ENCODE data around the gene SLC24A4.

SLC24A4 gene

GRCh38 chr14:92448786-92449185 is 125.8 kb downstream of the SLC24A4 start:
- H3K36me3 ChIP-seq (ENCODE audit: control insufficient read depth, low read length) = no peaks in the 10 kb centered on the region
- no peak for TF ChIP-seq CTCF (IDR thresholded peaks at IDR 0.05; ENCODE audit: low read depth, low read length, poor library complexity, severe bottlenecking)
- no peak for TF ChIP-seq EZH2phosphoT487 (IDR thresholded peaks at IDR 0.05; ENCODE audit: borderline replicate concordance, low read length)
- no peaks in the 10 kb centered on the region for H3K4me1 ChIP-seq (ENCODE audit: control insufficient read depth, low read length)
- H3K79me2 ChIP-seq (ENCODE audit: control insufficient read depth, low read length) = no peaks in the 10 kb centered on the region
- H3K27me3 ChIP-seq (ENCODE audit: control insufficient read depth, low read length) = no peaks in the 10 kb centered on the region
- no peaks in the 10 kb centered on the region for H4K20me1 ChIP-seq (ENCODE audit: control insufficient read depth, insufficient read depth, low read depth, low read length)
- H3K9me2 ChIP-seq (replicated peaks; ENCODE audit: control insufficient read depth, low read length) = no peaks in the 10 kb centered on the region
- no peak overlapping the region for H3K27ac ChIP-seq (ENCODE audit: low read depth, low read length)
- H3K9me3 ChIP-seq (ENCODE audit: control insufficient read depth, insufficient read depth, low read length) = no peaks in the 10 kb centered on the region
- H3K4me2 ChIP-seq (ENCODE audit: low read length) = no peak overlapping the region
- H3K4me3 ChIP-seq (ENCODE audit: low read length) = no peak overlapping the region
- H3F3A ChIP-seq (ENCODE audit: control insufficient read depth, insufficient read depth) = no peaks in the 10 kb centered on the region

- H3K27ac ChIP-seq (ENCODE audit: low read depth, low read length) = no peak overlapping the region
- TF ChIP-seq CTCF (IDR thresholded peaks at IDR 0.05; ENCODE audit: low read depth, low read length, poor library complexity, severe bottlenecking) (no peak), EZH2phosphoT487 (IDR thresholded peaks at IDR 0.05; ENCODE audit: borderline replicate concordance, low read length) (no peak)
- H3K4me2 ChIP-seq (ENCODE audit: low read length) = no peak overlapping the region
These were observed 126.6 kb downstream of the SLC24A4 start for GRCh38 chr14:92449404-92450181.

GRCh38 chr14:92450351-92451070 is 127.5 kb downstream of the SLC24A4 start:
- Histone ChIP-seq H3K36me3 (ENCODE audit: control insufficient read depth, low read length) (no peaks in the 10 kb centered on the region), H3K9me2 (replicated peaks; ENCODE audit: control insufficient read depth, low read length) (no peaks in the 10 kb centered on the region), H3K27ac (ENCODE audit: low read depth, low read length) (no peak overlapping the region), H4K20me1 (ENCODE audit: control insufficient read depth, insufficient read depth, low read depth, low read length) (no peaks in the 10 kb centered on the region), H3K79me2 (ENCODE audit: control insufficient read depth, low read length) (no peaks in the 10 kb centered on the region), H3K4me3 (ENCODE audit: low read length) (no peak overlapping the region), H3K9me3 (ENCODE audit: control insufficient read depth, insufficient read depth, low read length) (no peaks in the 10 kb centered on the region), H3K4me2 (ENCODE audit: low read length) (no peak overlapping the region), H3K27me3 (ENCODE audit: control insufficient read depth, low read length) (no peaks in the 10 kb centered on the region), H3F3A (ENCODE audit: control insufficient read depth, insufficient read depth) (no peaks in the 10 kb centered on the region), H3K4me1 (ENCODE audit: control insufficient read depth, low read length) (no peaks in the 10 kb centered on the region)
- TF ChIP-seq EZH2phosphoT487 (IDR thresholded peaks at IDR 0.05; ENCODE audit: borderline replicate concordance, low read length) = no peak
- no peak for TF ChIP-seq CTCF (IDR thresholded peaks at IDR 0.05; ENCODE audit: low read depth, low read length, poor library complexity, severe bottlenecking)

More at GRCh38 chr14:92449404-92450181, 126.6 kb downstream of the SLC24A4 start:
- Histone ChIP-seq H3K4me3 (ENCODE audit: low read length) (no peak overlapping the region), H3K4me1 (ENCODE audit: control insufficient read depth, low read length) (no peaks in the 10 kb centered on the region), H4K20me1 (ENCODE audit: control insufficient read depth, insufficient read depth, low read depth, low read length) (no peaks in the 10 kb centered on the region), H3K27me3 (ENCODE audit: control insufficient read depth, low read length) (no peaks in the 10 kb centered on the region), H3F3A (ENCODE audit: control insufficient read depth, insufficient read depth) (no peaks in the 10 kb centered on the region), H3K9me3 (ENCODE audit: control insufficient read depth, insufficient read depth, low read length) (no peaks in the 10 kb centered on the region), H3K9me2 (replicated peaks; ENCODE audit: control insufficient read depth, low read length) (no peaks in the 10 kb centered on the region), H3K36me3 (ENCODE audit: control insufficient read depth, low read length) (no peaks in the 10 kb centered on the region), H3K79me2 (ENCODE audit: control insufficient read depth, low read length) (no peaks in the 10 kb centered on the region)
